Activated CD8-positive, alpha-beta T cell treated with anti-CD3 and anti-CD28 coated beads, Interleukin-2, amount 10 ng/mL, durations not matched to agents 7 days and 5 days (primary cell): ENCODE measurements around the gene ANKH. TPM values are rescaled to one million over a fixed set of nuclear protein-coding genes. Genes with fewer than 3 reads are reported as not detected.
A peak's percentile ranks its signal among the peaks of the same experiment; 100 is the strongest.

Source experiments
- ATAC-seq: fragments of 150-1000 bp; cut with Tn5 transposase; one replicate; pipeline ENCODE4 v1.10.0; 2021; ENCODE audit warnings: moderate library complexity
- CTCF ChIA-PET: fragments of 350-600 bp; sonication (Branson Sonifier 250); formaldehyde crosslinking; loops from one replicate; lab custom pipeline; 2021; ENCODE audit warnings: antibody characterized with exemption; lab: Charles Lee
- POLR2A ChIA-PET: fragments of 350-600 bp; sonication (Branson Sonifier 250); formaldehyde crosslinking; loops from one replicate; lab custom pipeline; 2021; ENCODE audit warnings: antibody characterized with exemption; lab: Charles Lee
- DNase-seq: peaks from one replicate; pipeline ENCODE4 v3.0.0-alpha.2; 2020
- H3K27ac Mint-ChIP-seq: one replicate; pipeline ENCODE4 v1.8.0; 2021; ENCODE audit warnings: mild to moderate bottlenecking, mixed read lengths
- H3K27me3 Mint-ChIP-seq: one replicate; pipeline ENCODE4 v1.8.0; 2021; ENCODE audit warnings: low read depth, mixed read lengths
- H3K36me3 Mint-ChIP-seq: one replicate; pipeline ENCODE4 v1.8.0; 2021; ENCODE audit warnings: low read depth, mixed read lengths
- H3K4me1 Mint-ChIP-seq: one replicate; pipeline ENCODE4 v1.8.0; 2021; ENCODE audit warnings: low read depth, mixed read lengths
- H3K4me3 Mint-ChIP-seq: one replicate; pipeline ENCODE4 v1.8.0; 2021; ENCODE audit warnings: mild to moderate bottlenecking, mixed read lengths
- H3K9me3 Mint-ChIP-seq: one replicate; pipeline ENCODE4 v1.8.0; 2022; ENCODE audit warnings: mixed read lengths; ENCODE audit not compliant: insufficient read depth
- microRNA-seq: library from miRNA; unstranded; fragments of <30 nt; microRNA quantifications from one replicate; pipeline ENCODE4 v1.2.0, GENCODE V29; 2022
- total RNA-seq, 2 experiments: library from RNA; stranded (reverse); gene quantifications; one replicate each; pipeline ENCODE4 v1.2.3, GENCODE V29; 2021

The ANKH gene
- total RNA-seq, 2 experiments from 2014 or later, result 32.1 to 36.0 TPM

DNA sequence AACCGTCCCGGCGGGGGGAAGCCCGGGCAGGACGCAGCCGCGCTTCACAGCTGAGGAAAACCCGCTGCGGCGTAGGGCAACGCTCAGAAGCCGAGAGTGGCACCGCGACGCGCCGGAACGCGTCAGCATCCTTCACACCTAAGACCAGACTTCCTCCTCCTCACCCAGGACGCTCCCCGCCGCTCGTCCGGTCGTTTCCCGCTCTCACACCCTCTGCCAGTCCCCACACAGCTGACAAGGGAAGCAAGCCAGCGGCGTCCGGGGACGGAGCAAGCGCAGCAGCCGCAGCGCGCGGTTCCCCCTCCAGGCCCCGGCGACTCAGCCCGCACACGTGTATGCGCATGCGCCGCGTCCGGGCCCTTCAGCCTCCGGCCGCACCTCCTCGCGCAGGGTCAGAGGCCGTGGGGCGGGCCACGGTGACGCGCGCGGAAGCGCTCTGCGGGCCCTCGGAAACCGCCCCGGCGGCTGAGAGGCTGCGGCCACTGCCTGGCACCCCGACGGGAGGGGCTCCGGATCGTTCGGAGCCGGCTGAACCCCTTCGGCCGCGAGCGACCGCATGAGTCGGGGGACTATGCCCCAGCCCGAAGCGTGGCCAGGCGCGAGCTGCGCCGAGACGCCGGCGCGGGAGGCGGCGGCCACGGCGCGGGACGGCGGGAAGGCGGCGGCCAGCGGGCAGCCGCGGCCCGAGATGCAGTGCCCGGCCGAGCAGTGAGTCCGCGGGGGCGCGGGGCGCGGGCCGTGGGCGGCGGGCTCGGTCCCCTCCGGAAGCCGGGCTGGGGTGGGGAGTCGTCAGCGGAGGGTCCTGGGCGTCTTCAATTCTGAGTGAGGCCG lies 207.1 kb downstream of the ANKH start, which contains the start of gene OTULIN:
OTULIN (plus strand) TSS at position 449 of the 831 bp plus-strand sequence; CDS start at position 557, 108 bp downstream.
- Mint-ChIP-seq H3K4me3 (peak within 1 kb of the TSS; percentile 94), H3K36me3 (peaks cover 43% of the 10 kb centered on the region), H3K9me3 (no peaks in the 10 kb centered on the region), H3K27ac (peak within 1 kb of the TSS; percentile 98), H3K27me3 (no peaks in the 10 kb centered on the region), H3K4me1 (peaks cover 73% of the 10 kb centered on the region)
- ChIA-PET CTCF (interaction anchor here (1.3 to 9.0 kb wide), 2 partner anchors 16 to 21 kb away, joined by 3 to 66 read pairs; no protein-coding TSS in a partner anchor), POLR2A (interaction anchor here (0.6 to 1.5 kb wide), 4 partner anchors 9 to 251 kb away, joined by 3 to 5 read pairs (median 4); no protein-coding TSS in a partner anchor)
- DNase-seq (peak; percentile 91), ATAC-seq (peak; percentile 73)

DNA sequence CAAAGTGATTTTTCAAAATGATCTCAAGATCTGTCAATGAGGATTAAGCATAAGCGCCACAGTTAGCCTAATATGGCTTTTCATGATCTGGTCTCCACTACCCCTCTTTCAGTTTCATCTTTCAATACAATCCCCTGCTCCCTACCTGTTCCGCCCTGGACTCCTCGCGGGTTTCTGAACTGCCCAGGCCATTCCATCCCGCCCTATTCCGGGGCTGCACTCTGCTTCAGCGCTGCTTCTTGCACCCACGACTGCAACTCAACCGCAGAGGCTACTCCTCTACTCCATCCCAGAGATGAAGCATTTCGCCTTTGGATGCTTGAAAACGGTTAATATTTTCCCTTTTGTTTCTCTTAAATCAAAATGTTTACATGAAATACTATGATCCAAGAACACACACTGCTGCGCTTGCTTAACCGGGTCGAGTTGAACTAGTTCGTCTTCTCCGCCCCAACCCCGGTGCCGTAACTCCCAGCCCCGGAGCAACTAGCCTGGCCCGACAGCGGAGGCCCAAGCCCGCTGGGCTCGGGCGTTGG lies 207.8 kb downstream of the ANKH start:
- Mint-ChIP-seq H3K27ac (peak overlapping the region; percentile 98), H3K36me3 (peaks cover 43% of the 10 kb centered on the region), H3K4me3 (peak overlapping the region; percentile 94), H3K9me3 (no peaks in the 10 kb centered on the region), H3K27me3 (no peaks in the 10 kb centered on the region), H3K4me1 (peaks cover 68% of the 10 kb centered on the region)
- POLR2A ChIA-PET, result interaction anchor here (0.6 to 1.5 kb wide), 4 partner anchors 10 to 251 kb away, joined by 3 to 5 read pairs (median 4); no protein-coding TSS in a partner anchor
- DNase-seq (peak; percentile 45), ATAC-seq (peak; percentile 6)
- CTCF ChIA-PET, result interaction anchor here (1.3 to 9.0 kb wide), 2 partner anchors 15 to 22 kb away, joined by 3 to 66 read pairs; no protein-coding TSS in a partner anchor

DNA sequence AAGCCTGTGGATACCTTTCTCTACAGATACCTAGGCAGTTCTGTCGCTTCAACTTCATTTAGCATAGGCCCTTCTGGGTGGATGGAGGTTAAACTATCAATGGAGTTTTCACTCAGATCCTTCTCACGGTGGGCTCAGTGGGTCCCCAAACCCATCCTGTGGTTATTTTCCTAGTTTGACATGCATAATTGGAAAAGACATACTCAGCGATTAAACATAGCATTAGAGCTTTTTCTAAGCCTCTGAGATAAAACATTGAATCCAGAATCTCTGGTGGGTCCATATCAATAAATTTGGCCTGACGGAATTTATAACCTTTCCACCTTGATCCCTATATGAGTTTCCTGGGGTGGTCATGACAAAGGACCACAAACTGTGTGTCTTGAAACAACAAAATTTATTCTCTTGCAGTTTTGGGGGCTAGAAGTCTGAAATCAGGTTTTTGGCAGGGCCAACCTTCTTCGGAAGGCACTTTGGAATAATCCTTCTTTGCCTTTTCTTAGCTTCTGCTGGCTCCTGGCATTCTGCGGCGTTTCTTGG lies 208.8 kb downstream of the ANKH start:
- Mint-ChIP-seq H3K27me3 (no peaks in the 10 kb centered on the region), H3K4me1 (peaks cover 59% of the 10 kb centered on the region), H3K9me3 (no peaks in the 10 kb centered on the region), H3K4me3 (peak overlapping the region; percentile 94), H3K36me3 (peaks cover 37% of the 10 kb centered on the region), H3K27ac (no peak overlapping the region)
- DNase-seq (no peak), ATAC-seq (no peak)
- POLR2A ChIA-PET, result no interaction called here
- CTCF ChIA-PET, result interaction anchor here (1.3 to 9.0 kb wide), 3 partner anchors 14 to 298 kb away, joined by 3 to 66 read pairs (median 9); no protein-coding TSS in a partner anchor

DNA sequence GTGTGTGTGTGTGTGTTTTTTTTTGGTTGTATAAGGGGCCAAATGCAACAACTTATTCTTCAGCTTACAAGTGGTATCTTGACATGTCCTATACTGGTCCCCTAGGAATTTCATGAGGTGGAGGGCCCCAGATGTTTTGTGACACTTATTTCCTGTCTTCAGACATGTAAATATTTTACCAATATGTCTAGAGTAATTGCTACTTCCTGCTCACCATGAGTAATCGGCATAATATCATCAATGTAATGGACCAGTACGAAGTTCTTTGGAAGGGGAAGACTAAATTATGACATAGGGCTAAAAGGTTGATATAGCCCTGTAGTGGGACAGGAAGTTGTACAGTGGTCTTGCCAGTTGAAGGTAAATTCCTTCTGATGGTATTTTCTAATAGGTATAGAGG lies 210.7 kb downstream of the ANKH start:
- peaks cover 45% of the 10 kb centered on the region for H3K4me1 Mint-ChIP-seq
- H3K4me3 Mint-ChIP-seq, result no peak overlapping the region
- CTCF ChIA-PET, result interaction anchor here (1.2 to 9.0 kb wide), 3 partner anchors 12 to 330 kb away, joined by 3 to 66 read pairs (median 9); no protein-coding TSS in a partner anchor
- no peak overlapping the region for H3K27ac Mint-ChIP-seq
- H3K9me3 Mint-ChIP-seq, result no peaks in the 10 kb centered on the region
- no peak for ATAC-seq
- peaks cover 18% of the 10 kb centered on the region for H3K36me3 Mint-ChIP-seq
- DNase-seq, result no peak
- no peaks in the 10 kb centered on the region for H3K27me3 Mint-ChIP-seq
- POLR2A ChIA-PET, result no interaction called here

DNA sequence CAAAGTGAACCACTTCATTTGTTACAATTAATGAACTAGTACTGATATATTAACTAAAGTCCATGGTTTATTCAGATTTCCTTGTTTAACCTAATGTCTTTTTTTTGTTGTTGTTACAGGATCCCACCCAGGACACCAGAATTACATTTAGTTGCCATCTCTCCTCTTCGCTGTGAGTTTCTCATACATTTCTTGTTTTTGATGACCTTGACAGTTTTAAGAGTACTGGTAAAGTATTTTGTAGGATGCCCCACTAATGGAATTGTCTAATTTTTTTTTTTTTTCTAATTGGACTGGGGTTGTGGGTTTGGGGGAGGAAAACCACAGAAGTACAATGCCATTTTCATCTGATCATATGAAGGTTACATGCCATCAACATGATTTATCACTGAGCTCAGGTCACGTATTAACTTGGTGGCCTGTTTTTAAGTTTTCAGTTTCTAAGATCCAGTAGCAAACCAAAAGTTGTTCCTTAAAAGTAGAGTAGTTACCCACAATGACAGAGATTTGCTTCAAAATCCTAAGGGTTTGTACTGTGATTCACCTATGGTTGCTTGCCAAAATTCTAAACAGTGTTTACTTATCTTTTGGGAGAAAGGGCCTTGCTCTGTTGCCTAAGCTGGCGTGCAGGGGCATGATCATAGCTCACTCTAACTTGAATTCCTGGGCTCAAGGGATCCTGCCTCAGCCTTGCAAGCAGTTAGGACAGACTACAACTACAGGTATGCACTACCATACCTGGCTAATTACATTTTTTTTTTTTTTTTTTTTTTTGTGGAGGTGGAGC lies 211.6 kb downstream of the ANKH start:
- Mint-ChIP-seq H3K27me3 (no peaks in the 10 kb centered on the region), H3K4me3 (no peak overlapping the region), H3K27ac (no peak overlapping the region), H3K4me1 (peaks cover 53% of the 10 kb centered on the region), H3K36me3 (peaks cover 14% of the 10 kb centered on the region), H3K9me3 (no peaks in the 10 kb centered on the region)
- ChIA-PET CTCF (interaction anchor here (1.0 to 9.0 kb wide), 4 partner anchors 11 to 330 kb away, joined by 3 to 66 read pairs (median 6); no protein-coding TSS in a partner anchor), POLR2A (interaction anchor here (0.7 kb wide), 1 partner anchor 275 kb away, joined by 3 read pairs; no protein-coding TSS in a partner anchor)
- no peak for ATAC-seq
- no peak for DNase-seq

DNA sequence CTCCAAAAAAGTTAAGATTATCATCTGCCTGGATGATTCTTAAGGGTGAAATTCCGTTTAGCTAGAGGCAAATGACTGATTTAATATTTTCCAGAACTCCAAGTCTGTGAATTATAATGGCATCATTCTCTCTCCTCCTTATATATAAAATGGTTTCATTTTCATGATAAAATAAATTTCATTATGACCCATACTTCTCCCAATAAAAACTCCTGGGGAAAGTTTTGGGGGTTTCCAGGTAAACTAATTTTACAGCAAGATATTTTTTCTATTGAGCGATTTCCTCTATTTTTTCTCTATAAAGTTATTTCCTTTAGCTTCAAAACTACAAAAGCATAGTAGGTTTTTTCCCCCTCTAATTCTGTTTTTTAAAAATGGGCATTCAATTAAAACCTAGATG lies 214.7 kb downstream of the ANKH start:
- Mint-ChIP-seq H3K36me3 (peaks cover 2% of the 10 kb centered on the region), H3K4me3 (no peak overlapping the region), H3K27me3 (peaks cover 3% of the 10 kb centered on the region), H3K27ac (no peak overlapping the region), H3K4me1 (peaks cover 35% of the 10 kb centered on the region), H3K9me3 (no peaks in the 10 kb centered on the region)
- ATAC-seq, result no peak
- no peak for DNase-seq
- ChIA-PET POLR2A (interaction anchor here (1.1 kb wide), 1 partner anchor 244 kb away, joined by 3 read pairs; no protein-coding TSS in a partner anchor), CTCF (interaction anchor here (1.1 to 9.0 kb wide), 5 partner anchors 8 to 303 kb away, joined by 3 to 66 read pairs (median 6); no protein-coding TSS in a partner anchor)

DNA sequence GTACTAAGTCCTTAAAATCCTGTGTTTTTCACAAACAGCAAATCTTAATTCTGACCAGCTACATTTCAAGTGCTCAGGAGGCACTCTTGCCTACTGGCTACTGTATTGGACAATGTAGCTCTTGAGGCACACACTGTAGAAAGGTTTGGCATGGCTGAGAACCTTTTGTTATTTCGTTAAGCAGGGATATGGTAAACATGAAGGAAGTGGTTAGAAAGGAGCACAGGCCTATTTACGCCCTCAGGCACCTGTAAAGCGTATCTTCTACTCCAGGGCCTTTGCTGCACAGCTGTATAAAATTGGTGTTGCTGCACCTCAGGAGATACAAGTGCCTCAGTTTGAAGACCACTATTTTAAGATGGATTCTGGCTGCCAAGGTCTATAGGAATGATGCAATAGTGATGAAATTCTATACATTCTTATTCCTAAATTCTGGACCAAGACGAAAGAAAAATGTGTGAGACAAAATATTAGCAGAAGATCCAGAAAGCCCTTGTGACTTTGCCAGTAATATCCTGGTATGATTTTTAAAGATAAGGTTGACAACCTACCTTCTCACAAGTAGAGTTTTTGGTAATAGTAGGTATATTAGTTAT lies 216.3 kb downstream of the ANKH start:
- no peak overlapping the region for H3K27ac Mint-ChIP-seq
- peak; percentile 53 for ATAC-seq
- POLR2A ChIA-PET, result interaction anchor here (0.7 to 1.4 kb wide), 2 partner anchors 242 to 289 kb away, joined by 3 to 6 read pairs; no protein-coding TSS in a partner anchor

More for the DNA sequence above, 216.3 kb downstream of the ANKH start:
- no peak for DNase-seq
- no peak overlapping the region for H3K4me3 Mint-ChIP-seq
- no peaks in the 10 kb centered on the region for H3K9me3 Mint-ChIP-seq
- peaks cover 21% of the 10 kb centered on the region for H3K4me1 Mint-ChIP-seq
- CTCF ChIA-PET, result interaction anchor here (1.3 to 4.9 kb wide), 9 partner anchors 10 to 304 kb away, joined by 3 to 40 read pairs (median 6); no protein-coding TSS in a partner anchor
- H3K27me3 Mint-ChIP-seq, result peaks cover 12% of the 10 kb centered on the region
- no peaks in the 10 kb centered on the region for H3K36me3 Mint-ChIP-seq

Small RNA genes within 50 kb of the gene (microRNA-seq; reads per million reads assigned to microRNA genes)
- gene MIR4637, result not detected

Other genes starting within 250 kb of the ANKH start
- gene OTULIN, start 207.1 kb downstream of the ANKH start, total RNA-seq, result 10 to 100 TPM; 71.2 to 80.7 TPM